Measurements from ENCODE around the gene DCAF17.
"Not testable (repeated sequence)": the region's sequence is repeated elsewhere in the genome, so short reads cannot be mapped to it uniquely, and the experiment has no call there.

DCAF17 gene

DNA sequence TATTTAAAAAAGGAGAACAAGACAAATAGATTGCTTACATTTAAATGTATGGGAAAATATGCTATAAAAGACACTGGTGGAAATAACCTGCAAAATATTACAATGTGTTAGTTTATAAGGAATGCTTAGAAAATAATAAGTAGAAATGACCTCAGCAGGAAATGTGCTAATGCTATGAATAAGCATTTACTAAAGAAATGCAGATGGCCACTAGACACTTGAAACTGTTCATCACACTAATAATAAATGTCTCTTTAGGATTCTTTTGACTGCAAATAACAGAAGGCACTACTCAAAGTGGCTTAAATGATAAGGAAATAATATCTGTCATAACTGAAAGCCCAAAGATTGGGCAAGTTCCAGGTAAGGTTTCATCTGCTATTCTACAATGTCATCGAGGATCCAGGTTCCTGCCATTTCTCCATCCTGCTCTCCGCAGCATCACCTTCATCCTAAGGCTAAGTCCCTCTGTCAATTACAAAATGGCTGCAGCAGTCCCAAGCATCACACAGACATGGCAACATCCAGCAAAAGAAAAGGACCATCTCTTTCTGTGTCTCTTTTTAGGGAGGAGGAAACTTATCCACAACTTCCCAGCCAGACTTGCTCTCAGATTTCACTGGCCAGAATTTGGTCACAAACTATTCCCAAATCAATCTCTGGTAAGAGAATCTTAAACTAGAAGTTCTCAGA, 22.1 kb upstream of the DCAF17 start:
- peak; percentile 69 for DNase-seq

DNA sequence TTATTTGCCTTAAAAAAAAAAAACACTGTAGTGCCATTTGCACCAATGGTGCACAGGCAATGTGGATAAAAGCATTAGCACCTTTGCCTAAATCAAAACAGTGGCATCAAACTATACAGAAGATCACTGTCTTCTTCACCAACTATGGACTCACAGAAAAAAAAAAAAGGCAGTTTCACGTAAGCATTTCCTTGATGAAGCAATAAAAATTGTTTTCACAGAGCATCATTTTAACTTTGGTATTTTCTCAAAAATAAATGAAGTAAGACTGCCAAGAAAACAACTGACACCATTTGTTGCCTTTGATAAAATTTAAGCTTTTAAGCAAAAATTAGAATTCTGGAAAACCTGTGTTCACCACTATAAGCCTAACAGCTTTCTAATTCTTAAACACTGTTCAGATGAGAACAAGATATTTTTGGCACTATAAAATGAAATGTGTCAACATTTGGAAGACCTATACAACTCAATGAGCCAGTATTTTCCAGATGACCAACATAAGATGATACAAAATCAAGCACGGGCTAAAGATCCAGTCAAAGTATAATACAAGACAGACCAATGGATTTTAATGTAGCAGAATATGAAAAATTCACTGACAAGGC, 21.4 kb upstream of the DCAF17 start:
- DNase-seq: peak; percentile 50

DNA sequence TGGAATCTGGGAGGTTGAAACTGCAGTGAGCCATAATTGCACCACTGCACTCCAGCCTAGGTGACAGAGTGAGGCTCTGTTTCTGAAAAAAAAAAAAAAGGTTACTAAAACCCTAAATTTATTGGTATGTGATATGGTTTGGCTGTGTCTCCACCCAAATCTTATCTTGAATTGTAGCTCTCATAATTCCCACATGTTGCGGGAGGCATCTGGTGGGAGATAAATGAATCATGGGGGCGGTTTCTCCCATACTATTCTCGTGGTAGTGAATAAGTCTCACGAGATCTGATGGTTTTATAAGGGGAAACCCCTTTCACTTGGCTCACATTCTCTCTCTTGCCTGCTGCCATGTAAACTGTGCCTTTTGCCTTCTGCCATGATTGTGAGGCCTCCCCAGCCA, 19.4 kb upstream of the DCAF17 start:
- not testable (repeated sequence) for DNase-seq

- peak; percentile 98 for DNase-seq
These were observed 17.8 kb upstream of the DCAF17 start for GRCh38 chr2:171416009-171416926.

DNA sequence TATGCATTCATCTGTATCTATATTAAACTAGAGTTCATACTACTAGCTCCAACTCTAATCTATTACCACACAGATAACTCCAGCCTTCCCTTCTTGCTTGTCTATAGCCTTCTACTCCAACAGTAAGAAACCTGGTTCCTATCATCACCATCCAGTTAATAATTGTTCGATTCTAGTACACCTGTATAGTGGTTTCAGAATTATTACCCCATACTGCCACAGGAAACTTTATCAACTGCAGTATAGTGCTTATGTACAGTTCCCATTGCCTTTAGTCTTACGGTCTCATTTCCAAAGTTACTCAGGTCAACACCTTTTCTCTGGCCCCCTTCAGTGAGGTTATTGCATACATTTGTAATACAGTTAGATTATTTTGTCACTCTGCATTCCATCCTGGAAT, 14.7 kb upstream of the DCAF17 start:
- no peak for DNase-seq

- no peak for DNase-seq
These were observed 13.1 kb upstream of the DCAF17 start for GRCh38 chr2:171420728-171421563.

- not testable (repeated sequence) for DNase-seq
These were observed 11.1 kb upstream of the DCAF17 start for GRCh38 chr2:171422710-171423495.

DNA sequence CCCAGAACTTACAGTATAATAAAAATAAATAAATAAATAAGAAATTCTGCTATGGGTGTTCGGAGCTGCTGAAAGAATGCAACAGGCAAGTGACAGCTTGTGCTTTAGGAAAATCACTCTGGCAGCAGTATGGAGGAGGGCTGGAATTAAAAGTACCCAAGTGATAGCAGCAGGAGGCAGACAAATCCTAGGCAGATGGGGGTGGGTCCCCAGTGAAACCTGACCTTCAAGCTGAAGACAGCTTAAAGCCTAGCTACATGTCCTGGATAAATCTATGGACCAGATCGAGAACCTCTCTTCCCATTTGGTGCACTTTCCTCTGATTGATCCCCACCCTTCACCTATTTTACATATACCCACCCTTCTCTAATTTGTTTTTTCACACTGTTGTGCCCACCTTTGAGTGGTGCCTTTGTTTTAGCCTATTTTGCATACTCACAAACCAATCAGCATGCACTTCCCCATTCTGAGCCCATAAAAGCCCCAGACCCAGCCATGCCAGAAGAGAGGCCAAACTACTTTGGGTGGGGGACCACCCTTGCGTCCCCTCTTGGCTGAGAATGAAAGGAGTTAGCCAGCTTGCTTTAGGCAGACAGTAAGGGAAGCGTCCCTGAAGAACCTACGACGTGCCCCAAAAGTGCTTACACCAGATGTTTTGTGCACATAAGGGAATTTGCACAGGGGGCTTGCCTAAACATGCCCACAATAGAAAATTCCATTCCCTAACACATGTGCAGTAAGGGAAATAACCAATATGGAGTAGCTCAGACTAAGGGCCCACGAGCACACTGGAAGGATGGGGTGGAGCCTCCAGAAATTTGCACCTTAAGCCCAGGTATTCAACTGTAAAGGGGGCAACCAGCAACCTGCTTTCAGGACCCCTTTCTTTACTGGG, 3.3 kb upstream of the DCAF17 start:
- no peak for DNase-seq

DNA sequence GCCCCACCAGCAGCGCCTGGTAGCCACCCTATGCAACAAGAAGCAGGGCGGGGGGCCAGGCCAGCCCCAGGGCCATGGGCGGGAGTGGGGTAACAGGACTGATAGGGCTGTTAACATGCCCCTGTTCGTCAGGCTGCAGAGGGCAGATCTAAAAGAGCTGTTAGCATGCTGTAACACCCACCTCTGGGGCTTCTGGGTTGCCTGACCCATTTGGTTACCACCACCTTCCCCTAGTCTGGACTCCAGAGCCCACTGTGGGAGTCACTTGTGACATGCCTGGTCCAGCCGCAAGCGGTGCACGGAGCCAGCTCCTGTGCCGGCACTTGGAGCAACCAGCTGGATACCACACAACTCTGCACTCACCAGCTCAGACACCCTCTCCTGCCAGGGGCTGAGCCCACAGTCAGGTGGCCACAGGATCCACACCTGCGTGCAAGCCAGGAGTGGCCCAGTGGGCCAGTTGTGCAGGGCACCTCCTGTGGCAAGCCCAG, 2.3 kb upstream of the DCAF17 start:
- DNase-seq: no peak

- DNase-seq: no peak
These were observed 1.6 kb upstream of the DCAF17 start for GRCh38 chr2:171432206-171432968.

GRCh38 chr2:171432969-171433762, 860 bp upstream of the DCAF17 start:
- DNase-seq: no peak

GRCh38 chr2:171433763-171434012, 338 bp upstream of the DCAF17 start, which contains the start of gene METTL8:
METTL8 (minus strand) TSS chr2:171433990; CDS start chr2:171392185, 41,805 bp downstream.
- no peak for DNase-seq

GRCh38 chr2:171436307-171436706, 2.3 kb downstream of the DCAF17 start:
- peak; percentile 91 for DNase-seq

GRCh38 chr2:171441470-171441869, 7.4 kb downstream of the DCAF17 start:
- no peak for DNase-seq

GRCh38 chr2:171447675-171448074, 13.6 kb downstream of the DCAF17 start:
- no peak for DNase-seq

GRCh38 chr2:171451074-171451473, 17.0 kb downstream of the DCAF17 start:
- DNase-seq: no peak

DNA sequence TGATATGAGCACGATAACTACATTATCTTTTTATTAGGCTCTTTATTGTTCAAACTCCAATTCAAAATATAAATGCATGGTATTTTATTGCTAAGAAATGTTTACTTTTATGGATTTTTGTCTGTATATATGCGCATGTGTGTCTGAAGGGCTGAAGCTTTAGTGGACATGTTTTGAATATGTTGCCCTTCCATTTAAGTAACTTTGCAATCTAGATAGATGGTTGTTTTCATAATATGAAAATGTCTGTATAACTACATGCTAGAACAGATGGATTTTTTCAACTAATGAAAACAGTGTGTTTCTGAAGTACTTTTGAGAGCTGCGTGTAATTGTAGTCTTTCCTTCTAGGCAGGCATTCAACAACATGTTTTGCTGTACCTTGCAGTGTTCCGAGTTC, 18.7 kb downstream of the DCAF17 start:
- DNase-seq: no peak

DNA sequence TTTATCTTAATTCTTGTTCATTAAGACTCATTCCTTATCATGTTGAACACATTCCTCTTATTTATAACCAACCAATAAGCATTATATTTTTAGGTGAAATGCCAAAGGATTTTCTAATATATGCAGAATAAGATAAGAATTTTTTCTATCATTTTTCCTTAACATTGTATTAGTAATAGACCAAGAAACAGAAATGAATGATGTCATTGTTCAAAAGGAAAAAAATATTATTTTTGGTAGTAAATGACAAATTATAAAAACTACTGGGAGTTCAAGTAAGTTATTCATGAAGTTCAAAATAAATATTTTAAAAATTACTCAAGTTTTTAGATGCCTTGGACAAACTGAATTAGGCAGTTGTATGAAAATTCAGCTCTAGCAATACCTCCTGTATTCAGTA, 25.5 kb downstream of the DCAF17 start:
- no peak for DNase-seq

- no peak for DNase-seq
These were observed 26.5 kb downstream of the DCAF17 start for GRCh38 chr2:171460537-171460936.
